ENCODE measurements around the gene MED9.
A peak's percentile ranks its signal among the peaks of the same experiment; 100 is the strongest.

Gene MED9

GRCh38 chr17:17506181-17506741, 29.5 kb downstream of the MED9 start:
- DNase-seq = no peak

- DNase-seq = no peak
Observed at GRCh38 chr17:17506893-17507464, 30.2 kb downstream of the MED9 start.

GRCh38 chr17:17507465-17508011, 30.7 kb downstream of the MED9 start:
- no peak for DNase-seq

DNA sequence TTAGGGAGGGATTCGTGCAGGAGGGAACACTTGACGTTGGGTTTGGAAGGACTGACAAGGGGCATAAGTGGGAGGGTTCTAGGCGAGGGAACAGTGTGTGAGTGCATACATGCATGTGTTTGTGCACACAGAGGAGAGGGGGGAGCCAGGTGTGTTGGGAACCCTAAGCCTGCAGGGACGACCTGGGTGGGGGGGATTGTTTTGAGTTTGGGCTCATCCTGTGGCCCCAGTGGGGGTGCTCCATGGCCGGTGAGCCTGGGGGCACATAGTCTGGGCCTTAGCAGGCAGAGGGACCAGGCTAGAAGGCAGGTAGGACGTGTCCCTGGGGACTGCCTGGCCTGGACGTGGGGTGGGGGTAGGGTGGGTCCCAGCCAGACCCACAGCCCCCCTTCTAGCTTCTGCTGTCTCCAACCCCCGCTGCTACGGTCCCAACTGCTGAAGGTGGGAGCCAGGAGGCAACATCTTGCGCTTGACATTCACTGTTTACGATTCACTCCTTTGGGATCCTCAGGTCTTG, 31.3 kb downstream of the MED9 start:
- no peak for DNase-seq

GRCh38 chr17:17508646-17509591, 32.1 kb downstream of the MED9 start:
- DNase-seq = no peak

GRCh38 chr17:17509601-17510425, 33.0 kb downstream of the MED9 start:
- DNase-seq = no peak

DNA sequence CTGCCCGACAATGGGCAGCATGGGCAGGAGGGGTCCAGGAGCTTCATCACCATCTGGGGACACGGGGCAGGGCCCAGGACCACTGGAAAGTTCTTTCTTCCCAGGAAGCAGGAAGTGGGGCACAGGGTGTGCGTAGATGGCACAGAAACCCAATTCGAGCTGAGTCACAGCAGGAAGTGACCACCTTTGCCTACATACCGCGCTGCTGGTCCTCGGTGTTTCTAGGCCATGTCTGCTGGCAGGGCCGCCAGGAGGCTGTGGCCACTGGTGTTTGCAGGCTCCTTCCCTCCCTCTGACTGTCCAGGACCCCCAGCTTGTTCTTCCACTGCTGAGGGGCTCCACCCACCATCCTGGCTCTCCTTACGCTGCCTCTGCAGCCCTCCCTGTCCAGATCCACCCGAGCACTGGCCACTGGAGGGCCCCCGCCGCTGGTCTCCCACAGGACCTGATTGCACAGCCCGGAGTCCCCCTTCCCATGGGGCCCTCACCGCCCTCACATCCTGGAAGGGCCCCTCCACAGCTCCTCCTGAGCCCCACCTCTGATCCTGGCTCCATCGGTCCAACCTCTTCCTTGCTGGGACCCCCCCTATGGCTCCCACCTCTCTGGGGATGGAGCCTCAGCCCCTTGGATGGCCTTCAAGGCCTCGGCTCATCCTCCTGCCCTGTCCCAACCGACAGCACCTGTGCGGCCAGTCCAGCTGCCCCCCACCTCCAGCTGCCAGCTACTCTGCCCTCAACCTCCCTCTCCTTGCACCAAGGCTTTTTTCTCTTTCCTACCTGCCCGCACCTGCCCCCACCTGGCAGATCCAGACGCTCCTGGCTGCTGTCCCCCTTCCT, 33.9 kb downstream of the MED9 start:
- no peak for DNase-seq

DNA sequence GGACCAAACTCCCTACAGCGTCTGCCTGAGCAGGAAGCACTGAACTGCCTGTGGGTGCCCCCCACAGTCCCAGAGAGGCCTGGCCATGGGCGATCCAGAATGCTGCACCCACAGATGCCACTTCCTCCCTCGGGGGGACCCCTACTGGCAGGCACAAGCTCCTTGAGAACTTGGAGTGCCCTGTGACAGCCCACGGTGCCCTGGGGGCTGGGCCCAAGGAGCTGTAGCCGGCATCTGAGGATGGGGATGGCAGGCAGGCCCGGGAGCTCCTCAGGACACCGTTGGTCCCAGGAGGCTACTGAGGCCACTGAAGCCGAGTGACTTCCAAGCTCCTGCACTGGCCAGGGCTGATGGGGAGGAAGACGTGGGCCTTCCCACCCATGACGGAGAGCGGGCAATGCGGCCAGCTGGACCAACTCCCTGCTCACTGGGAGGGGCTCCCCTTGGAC, 34.5 kb downstream of the MED9 start:
- DNase-seq = no peak

- DNase-seq = peak; percentile 85
Observed at GRCh38 chr17:17511881-17512858, 35.4 kb downstream of the MED9 start.

- DNase-seq = no peak
Observed at GRCh38 chr17:17512866-17513265, 36.1 kb downstream of the MED9 start.

DNA sequence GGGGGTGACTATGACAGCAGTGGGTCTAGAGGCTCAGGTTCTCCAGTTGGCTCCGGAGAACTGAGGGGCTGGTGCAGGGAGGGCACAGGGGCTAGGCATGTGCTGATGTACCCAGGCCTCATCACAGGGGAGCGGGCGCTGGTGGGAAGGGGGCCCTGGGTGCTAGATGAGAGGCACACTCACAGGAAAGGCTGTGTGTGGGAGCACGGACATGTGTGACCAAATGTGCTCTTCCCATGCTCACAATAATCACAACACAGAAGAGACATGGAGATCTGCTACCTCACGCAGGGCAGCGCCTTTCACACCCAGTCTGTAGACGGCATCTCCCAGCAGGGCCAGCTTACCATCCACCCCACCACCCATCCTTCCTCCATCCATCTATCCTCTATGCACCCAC, 36.8 kb downstream of the MED9 start:
- DNase-seq = no peak

DNA sequence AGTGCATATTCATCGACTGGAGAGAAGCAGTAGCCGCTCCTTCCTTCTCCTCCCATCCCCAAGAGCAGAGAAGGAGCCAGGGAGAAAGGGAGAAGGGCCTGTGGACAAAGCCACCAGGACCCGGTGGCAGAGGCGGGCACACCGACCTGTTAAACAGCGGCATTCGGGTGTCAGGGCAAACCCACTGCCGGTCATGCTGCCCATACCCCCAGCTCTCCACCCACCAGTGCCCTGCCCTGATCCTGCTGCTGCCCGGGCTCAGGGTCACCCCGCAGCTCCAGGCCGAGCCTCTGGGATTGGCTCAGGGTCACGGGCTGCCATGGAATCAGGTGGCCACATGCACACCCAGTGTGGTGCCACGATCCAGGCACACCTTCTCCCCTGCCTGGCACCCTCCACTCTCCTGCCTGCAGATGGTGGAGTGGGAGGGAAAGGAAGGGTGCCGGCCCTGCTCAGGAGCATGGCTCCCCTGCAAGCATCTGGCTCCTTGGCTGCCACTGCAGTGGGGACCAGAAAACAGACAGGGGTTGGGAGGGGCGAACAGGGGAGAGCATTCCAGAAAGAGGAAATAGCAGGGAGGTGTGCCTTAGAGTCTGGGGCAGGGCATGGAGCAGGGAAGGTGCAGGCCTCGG, 37.7 kb downstream of the MED9 start:
- DNase-seq = no peak

DNA sequence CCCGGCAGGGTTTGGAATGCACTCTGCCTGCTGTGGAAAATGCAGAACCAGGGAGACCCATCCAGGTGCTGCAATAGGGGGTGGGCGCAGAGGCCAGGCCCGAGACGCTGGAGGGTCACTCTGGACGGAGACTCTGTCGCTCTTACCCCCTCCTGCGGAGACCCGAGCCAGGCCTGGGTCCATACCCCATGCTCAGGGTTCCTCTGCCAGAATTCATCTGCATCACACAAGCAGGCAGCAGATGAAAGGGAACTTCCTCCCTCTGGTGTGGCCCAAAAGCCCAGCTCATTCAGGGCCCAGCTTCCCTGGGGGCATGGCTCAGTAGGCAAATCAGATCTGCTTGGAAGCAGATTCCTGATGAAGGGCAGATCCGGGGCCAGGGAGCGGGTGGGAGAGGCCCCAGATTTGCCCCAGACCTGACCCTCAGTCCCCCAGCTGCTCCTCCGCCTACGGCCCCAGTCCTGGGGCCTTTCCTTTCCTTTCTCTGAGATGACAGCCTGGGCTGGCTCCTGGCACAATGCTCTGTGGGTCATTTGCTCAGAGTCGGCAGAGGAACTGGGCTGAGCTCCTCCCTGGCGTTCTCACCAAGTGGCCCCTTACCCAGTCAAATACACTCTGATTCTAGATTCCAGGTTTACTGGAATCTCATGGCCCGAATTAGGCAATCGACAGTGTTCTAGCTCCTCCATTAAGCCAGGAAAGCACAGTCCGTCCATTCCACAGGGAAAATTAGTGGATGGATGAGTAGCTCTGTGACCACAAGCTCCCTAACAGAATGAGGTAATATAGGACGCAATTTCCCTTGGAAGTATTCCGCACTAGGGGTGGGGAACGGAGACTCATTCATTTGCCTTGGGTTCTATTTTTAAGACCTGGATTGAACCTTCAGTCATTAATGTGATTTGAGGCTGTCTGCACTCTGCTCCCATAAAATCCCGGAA, 38.5 kb downstream of the MED9 start:
- peak; percentile 92 for DNase-seq

- DNase-seq = peak; percentile 80
Observed at GRCh38 chr17:17515934-17516930, 39.4 kb downstream of the MED9 start.

GRCh38 chr17:17516941-17517720, 40.3 kb downstream of the MED9 start:
- no peak for DNase-seq

DNA sequence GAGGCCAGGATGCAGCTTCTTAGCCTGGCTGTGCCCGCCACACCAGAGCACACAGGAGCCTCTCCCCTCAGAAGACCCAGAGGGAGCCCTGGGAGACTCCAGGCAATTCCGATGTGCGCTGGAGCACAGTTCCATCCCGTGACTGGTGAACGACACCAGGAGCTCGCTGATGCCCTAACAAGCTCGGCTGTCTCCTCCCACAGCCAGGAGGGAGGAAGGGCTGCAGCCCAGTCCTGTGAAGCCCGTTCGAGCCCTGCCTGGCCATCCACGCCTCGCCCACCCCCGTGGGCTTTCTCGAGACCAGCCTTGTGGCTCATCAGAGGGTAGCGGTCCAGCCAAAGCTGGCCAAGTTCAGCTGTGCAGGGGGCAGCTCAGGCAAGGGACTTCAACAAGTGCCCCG, 41.2 kb downstream of the MED9 start:
- no peak for DNase-seq
